ENCODE measurements around the gene OST4. TPM values are rescaled to one million over a fixed set of nuclear protein-coding genes. Genes with fewer than 3 reads are reported as not detected.

OST4 gene
- total RNA-seq, 2 experiments from 2014 or later, result 309 to 386 TPM

- ChIA-PET POLR2A (interaction anchor here (0.7 kb wide), 1 partner anchor 205 kb away, joined by 3 read pairs; no protein-coding TSS in a partner anchor), CTCF (interaction anchor here (0.7 to 1.8 kb wide), 7 partner anchors 10 to 1259 kb away, joined by 3 to 5 read pairs (median 3); partner anchors contain the start of genes OST4 and TMEM214)
- H3K27ac Mint-ChIP-seq, result no peak overlapping the region
- H3K4me3 Mint-ChIP-seq, result no peak overlapping the region
- no peaks in the 10 kb centered on the region for H3K27me3 Mint-ChIP-seq
- H3K4me1 Mint-ChIP-seq, result peaks cover 36% of the 10 kb centered on the region
- no peaks in the 10 kb centered on the region for H3K36me3 Mint-ChIP-seq (ENCODE audit: low read depth)
- DNase-seq, result no peak
- no peaks in the 10 kb centered on the region for H3K9me3 Mint-ChIP-seq
Observed at GRCh38 chr2:27089111-27089954, 17.9 kb upstream of the OST4 start.

- DNase-seq, result no peak
- Mint-ChIP-seq H3K9me3 (no peaks in the 10 kb centered on the region), H3K4me3 (no peak overlapping the region), H3K27ac (no peak overlapping the region), H3K36me3 (ENCODE audit: low read depth) (no peaks in the 10 kb centered on the region), H3K4me1 (peaks cover 40% of the 10 kb centered on the region), H3K27me3 (no peaks in the 10 kb centered on the region)
- CTCF ChIA-PET, result interaction anchor here (1.0 to 4.4 kb wide), 6 partner anchors 11 to 234 kb away, joined by 3 to 21 read pairs (median 5); partner anchors contain the start of genes MPV17, OST4, PREB and TMEM214
- POLR2A ChIA-PET, result no interaction called here
Observed at GRCh38 chr2:27088634-27089033, 17.2 kb upstream of the OST4 start.

DNA sequence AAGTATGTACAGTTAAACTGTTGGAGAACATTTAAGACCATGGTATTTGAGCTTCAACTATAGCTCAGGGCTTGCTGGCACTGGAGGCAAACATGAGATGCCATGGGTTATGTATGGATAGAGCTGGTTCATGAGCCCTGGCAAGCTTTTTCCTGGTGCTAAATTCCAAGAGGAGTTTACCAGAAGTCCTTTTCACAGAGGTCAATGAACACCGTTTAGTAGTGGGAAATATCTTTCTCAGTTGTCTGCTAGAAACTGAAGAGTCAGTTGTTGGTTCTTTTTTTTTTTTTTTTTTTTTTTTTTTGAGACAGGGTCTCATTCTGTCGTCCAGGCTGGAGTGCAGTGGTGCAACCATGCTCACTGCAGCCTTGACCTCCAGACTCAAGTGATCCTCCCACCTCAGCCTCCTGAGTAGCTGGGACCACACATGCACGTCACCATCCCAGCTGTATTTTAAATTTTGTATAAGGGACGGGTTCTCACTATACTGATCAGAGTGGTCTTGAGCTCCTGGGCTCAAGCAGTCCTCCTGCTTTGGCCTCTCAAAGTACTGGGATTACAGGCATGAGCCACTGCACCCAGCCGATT lies 16.5 kb upstream of the OST4 start:
- Mint-ChIP-seq H3K4me3 (peak overlapping the region; percentile 79), H3K27me3 (no peaks in the 10 kb centered on the region), H3K36me3 (ENCODE audit: low read depth) (no peaks in the 10 kb centered on the region), H3K9me3 (no peaks in the 10 kb centered on the region), H3K4me1 (peaks cover 41% of the 10 kb centered on the region), H3K27ac (no peak overlapping the region)
- DNase-seq, result no peak
- ChIA-PET CTCF (interaction anchor here (1.0 to 4.4 kb wide), 6 partner anchors 12 to 235 kb away, joined by 3 to 21 read pairs (median 6); partner anchors contain the start of genes MPV17, OST4 and PREB), POLR2A (no interaction called here)

DNA sequence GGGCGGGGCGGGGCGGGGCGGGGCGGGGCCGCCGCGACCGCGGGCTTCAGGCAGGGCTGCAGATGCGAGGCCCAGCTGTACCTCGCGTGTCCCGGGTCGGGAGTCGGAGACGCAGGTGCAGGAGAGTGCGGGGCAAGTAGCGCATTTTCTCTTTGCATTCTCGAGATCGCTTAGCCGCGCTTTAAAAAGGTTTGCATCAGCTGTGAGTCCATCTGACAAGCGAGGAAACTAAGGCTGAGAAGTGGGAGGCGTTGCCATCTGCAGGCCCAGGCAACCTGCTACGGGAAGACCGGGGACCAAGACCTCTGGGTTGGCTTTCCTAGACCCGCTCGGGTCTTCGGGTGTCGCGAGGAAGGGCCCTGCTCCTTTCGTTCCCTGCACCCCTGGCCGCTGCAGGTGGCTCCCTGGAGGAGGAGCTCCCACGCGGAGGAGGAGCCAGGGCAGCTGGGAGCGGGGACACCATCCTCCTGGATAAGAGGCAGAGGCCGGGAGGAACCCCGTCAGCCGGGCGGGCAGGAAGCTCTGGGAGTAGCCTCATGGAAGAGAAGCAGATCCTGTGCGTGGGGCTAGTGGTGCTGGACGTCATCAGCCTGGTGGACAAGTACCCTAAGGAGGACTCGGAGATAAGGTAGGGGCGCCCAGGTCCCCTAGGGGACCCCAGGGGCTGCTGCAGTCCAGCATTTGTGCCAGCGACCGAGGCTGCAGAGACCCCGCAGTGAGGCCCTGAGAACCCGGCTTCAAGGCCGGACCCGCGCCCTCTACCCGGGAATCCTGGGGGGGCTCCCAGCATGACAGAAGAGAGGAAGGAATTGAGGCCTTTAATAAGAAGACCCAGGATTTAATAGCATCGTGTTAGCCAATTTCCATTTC lies 15.5 kb upstream of the OST4 start, which contains the start of gene KHK:
TSS of gene KHK (plus strand) at position 49 of the 870 bp plus-strand sequence. CDS start at position 537, 488 bp downstream.
- CTCF ChIA-PET, result interaction anchor here (0.7 to 4.4 kb wide), 11 partner anchors 13 to 636 kb away, joined by 3 to 21 read pairs (median 4); partner anchors contain the start of genes OST4 and PREB
- Mint-ChIP-seq H3K4me3 (peak within 1 kb of the TSS; percentile 79), H3K27me3 (no peaks in the 10 kb centered on the region), H3K9me3 (no peaks in the 10 kb centered on the region), H3K4me1 (peaks cover 41% of the 10 kb centered on the region), H3K36me3 (ENCODE audit: low read depth) (no peaks in the 10 kb centered on the region), H3K27ac (peak within 1 kb of the TSS; percentile 90)
- DNase-seq, result peak; percentile 36
- POLR2A ChIA-PET, result interaction anchor here (0.6 to 1.0 kb wide), 2 partner anchors 18 to 407 kb away, joined by 3 read pairs; no protein-coding TSS in a partner anchor

GRCh38 chr2:27086090-27086723 lies 14.8 kb upstream of the OST4 start:
- ChIA-PET POLR2A (interaction anchor here (1.0 kb wide), 1 partner anchor 18 kb away, joined by 3 read pairs; no protein-coding TSS in a partner anchor), CTCF (interaction anchor here (0.9 to 4.6 kb wide), 10 partner anchors 12 to 212 kb away, joined by 3 to 21 read pairs (median 4); partner anchors contain the start of genes AGBL5 and OST4)
- Mint-ChIP-seq H3K4me3 (peak overlapping the region; percentile 79), H3K9me3 (no peaks in the 10 kb centered on the region), H3K27ac (peak overlapping the region; percentile 90), H3K4me1 (peaks cover 46% of the 10 kb centered on the region), H3K36me3 (ENCODE audit: low read depth) (no peaks in the 10 kb centered on the region), H3K27me3 (no peaks in the 10 kb centered on the region)
- DNase-seq, result peak; percentile 95

GRCh38 chr2:27085673-27086089 lies 14.2 kb upstream of the OST4 start:
- CTCF ChIA-PET, result interaction anchor here (1.0 to 4.6 kb wide), 6 partner anchors 14 to 181 kb away, joined by 3 to 21 read pairs (median 9); partner anchors contain the start of genes AGBL5 and OST4
- DNase-seq, result peak; percentile 31
- Mint-ChIP-seq H3K27ac (peak overlapping the region; percentile 76), H3K27me3 (no peaks in the 10 kb centered on the region), H3K4me3 (peak overlapping the region; percentile 61), H3K4me1 (peaks cover 51% of the 10 kb centered on the region), H3K9me3 (no peaks in the 10 kb centered on the region), H3K36me3 (ENCODE audit: low read depth) (no peaks in the 10 kb centered on the region)
- POLR2A ChIA-PET, result no interaction called here

DNA sequence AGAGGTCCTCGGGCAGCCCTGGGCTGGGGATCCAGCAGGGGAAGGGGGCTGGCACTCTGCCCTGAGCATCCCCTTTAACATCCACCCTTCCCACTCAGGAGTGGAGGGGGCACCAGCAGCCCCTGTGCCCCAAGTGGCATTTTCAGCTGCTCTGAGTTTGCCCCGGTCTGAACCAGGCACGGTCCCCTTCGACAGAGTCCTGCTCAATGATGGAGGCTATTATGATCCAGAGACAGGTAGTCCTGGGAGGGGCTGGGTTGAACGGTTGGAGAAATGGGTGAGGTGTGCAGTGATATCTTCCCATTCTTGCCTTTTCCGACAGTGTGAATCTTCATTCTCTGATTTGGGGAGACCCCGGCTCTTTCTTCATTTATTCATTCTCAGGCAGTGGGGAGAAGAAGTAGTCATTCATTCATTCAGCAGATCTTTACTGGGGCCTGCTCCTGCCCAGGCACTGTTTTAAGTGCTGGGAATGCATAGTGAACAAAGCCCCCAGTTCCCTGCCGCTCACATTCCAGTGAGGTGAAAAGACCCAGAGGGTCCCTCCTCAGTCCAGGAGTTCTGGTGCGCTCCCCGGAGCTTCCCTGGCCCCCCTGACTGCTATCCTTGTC lies 13.7 kb upstream of the OST4 start:
- ChIA-PET CTCF (interaction anchor here (1.0 to 4.6 kb wide), 7 partner anchors 13 to 182 kb away, joined by 3 to 21 read pairs (median 5); partner anchors contain the start of genes AGBL5 and OST4), POLR2A (no interaction called here)

GRCh38 chr2:27084297-27085061 lies 13.0 kb upstream of the OST4 start:
- Mint-ChIP-seq H3K4me3 (peak overlapping the region; percentile 61), H3K9me3 (no peaks in the 10 kb centered on the region), H3K27ac (peak overlapping the region; percentile 76), H3K27me3 (no peaks in the 10 kb centered on the region), H3K36me3 (ENCODE audit: low read depth) (no peaks in the 10 kb centered on the region), H3K4me1 (peaks cover 54% of the 10 kb centered on the region)
- CTCF ChIA-PET, result interaction anchor here (1.2 to 4.6 kb wide), 5 partner anchors 12 to 195 kb away, joined by 3 to 21 read pairs (median 4); partner anchors contain the start of genes AGBL5 and OST4
- no peak for DNase-seq
- POLR2A ChIA-PET, result no interaction called here

More for the DNA sequence above, 13.7 kb upstream of the OST4 start:
- Mint-ChIP-seq H3K27ac (peak overlapping the region; percentile 76), H3K27me3 (no peaks in the 10 kb centered on the region), H3K4me1 (peaks cover 54% of the 10 kb centered on the region), H3K4me3 (peak overlapping the region; percentile 61), H3K9me3 (no peaks in the 10 kb centered on the region), H3K36me3 (ENCODE audit: low read depth) (no peaks in the 10 kb centered on the region)
- no peak for DNase-seq

DNA sequence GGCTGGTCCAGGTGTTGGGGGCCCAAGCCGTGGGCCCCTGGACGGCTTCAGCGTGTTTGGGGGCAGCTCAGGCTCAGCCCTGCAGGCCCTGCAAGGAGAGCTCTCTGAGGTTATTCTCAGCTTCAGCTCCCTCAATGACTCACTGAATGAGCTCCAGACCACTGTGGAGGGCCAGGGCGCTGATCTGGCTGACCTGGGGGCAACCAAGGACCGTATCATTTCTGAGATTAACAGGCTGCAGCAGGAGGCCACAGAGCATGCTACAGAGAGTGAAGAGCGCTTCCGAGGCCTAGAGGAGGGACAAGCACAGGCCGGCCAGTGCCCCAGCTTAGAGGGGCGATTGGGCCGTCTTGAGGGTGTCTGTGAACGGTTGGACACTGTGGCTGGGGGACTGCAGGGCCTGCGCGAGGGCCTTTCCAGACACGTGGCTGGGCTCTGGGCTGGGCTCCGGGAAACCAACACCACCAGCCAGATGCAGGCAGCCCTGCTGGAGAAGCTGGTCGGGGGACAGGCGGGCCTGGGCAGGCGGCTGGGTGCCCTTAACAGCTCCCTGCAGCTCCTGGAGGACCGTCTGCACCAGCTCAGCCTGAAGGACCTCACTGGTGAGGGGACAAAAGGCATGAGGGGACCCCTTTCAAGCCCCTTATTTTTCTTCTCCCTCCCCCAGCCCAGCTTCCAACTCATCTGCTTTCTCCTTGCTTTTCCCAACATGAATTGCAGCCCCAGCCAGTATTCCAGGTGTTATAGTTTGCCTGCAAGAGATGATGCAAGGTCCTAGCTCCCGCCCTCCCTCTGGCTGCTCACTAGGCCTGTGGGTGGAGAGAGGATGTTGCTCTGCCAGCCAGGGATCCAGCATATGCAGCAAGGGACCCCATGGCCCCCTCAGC lies 12.2 kb upstream of the OST4 start:
- no peak for DNase-seq
- H3K27ac Mint-ChIP-seq, result peak overlapping the region; percentile 54
- H3K27me3 Mint-ChIP-seq, result no peaks in the 10 kb centered on the region
- ChIA-PET CTCF (interaction anchor here (0.5 to 4.6 kb wide), 10 partner anchors 10 to 196 kb away, joined by 3 to 44 read pairs (median 4); partner anchors contain the start of genes AGBL5 and OST4), POLR2A (no interaction called here)
- H3K36me3 Mint-ChIP-seq (ENCODE audit: low read depth), result no peaks in the 10 kb centered on the region
- H3K4me1 Mint-ChIP-seq, result peaks cover 51% of the 10 kb centered on the region
- H3K4me3 Mint-ChIP-seq, result no peak overlapping the region
- no peaks in the 10 kb centered on the region for H3K9me3 Mint-ChIP-seq
